Loucy (cell line): ENCODE data around the gene TMEM178A.

Experiments used
- H2AFZ ChIP-seq: fragments of 200-600 bp; sonication (generic); 2 replicates; pipeline ENCODE4 v1.6.0; 2016; ENCODE audit warnings: antibody characterized with exemption, mild to moderate bottlenecking, low read length, moderate library complexity
- H3F3A ChIP-seq: fragments of 200-600 bp; 2 replicates; pipeline ENCODE4 v1.6.0; 2016; ENCODE audit warnings: antibody characterized with exemption, low read depth, mild to moderate bottlenecking
- H3K27me3 ChIP-seq: fragments of 200-600 bp; sonication (generic); 2 replicates; pipeline ENCODE4 v1.6.1; 2014; ENCODE audit warnings: low read length, mild to moderate bottlenecking; ENCODE audit not compliant: insufficient read depth, poor library complexity, severe bottlenecking
- H3K36me3 ChIP-seq: fragments of 200-600 bp; sonication (generic); 2 replicates; pipeline ENCODE4 v1.6.1; 2016; ENCODE audit warnings: low read length; ENCODE audit not compliant: insufficient read depth
- H3K4me1 ChIP-seq: fragments of 200-600 bp; sonication (generic); 2 replicates; pipeline ENCODE4 v1.5.1; 2014; ENCODE audit warnings: low read length, mild to moderate bottlenecking; ENCODE audit not compliant: insufficient read depth, poor library complexity, severe bottlenecking
- H3K4me2 ChIP-seq: fragments of 200-600 bp; sonication (generic); 2 replicates; pipeline ENCODE4 v1.6.0; 2014; ENCODE audit warnings: antibody characterized with exemption, low read length, low read depth, mild to moderate bottlenecking; ENCODE audit not compliant: poor library complexity, severe bottlenecking
- H3K4me3 ChIP-seq: fragments of 200-600 bp; sonication (generic); 2 replicates; pipeline ENCODE4 v1.5.1; 2014; ENCODE audit warnings: low read length, mild to moderate bottlenecking, mixed read lengths; ENCODE audit not compliant: poor library complexity, severe bottlenecking
- H3K79me2 ChIP-seq: fragments of 200-600 bp; sonication (generic); 2 replicates; pipeline ENCODE4 v1.6.1; 2014; ENCODE audit warnings: low read length; ENCODE audit not compliant: insufficient read depth
- H3K9ac ChIP-seq: fragments of 200-600 bp; sonication (generic); 2 replicates; pipeline ENCODE4 v1.6.0; 2014; ENCODE audit warnings: mild to moderate bottlenecking, low read depth, low read length, moderate library complexity; ENCODE audit not compliant: poor library complexity, severe bottlenecking
- H3K9me2 ChIP-seq: fragments of 200-600 bp; sonication (generic); replicated peaks from 2 replicates; pipeline ENCODE4 v1.6.1; 2016; ENCODE audit warnings: low read depth, low read length, mixed read lengths
- H3K9me3 ChIP-seq: fragments of 200-600 bp; sonication (generic); 2 replicates; pipeline ENCODE4 v1.6.1; 2014; ENCODE audit warnings: mild to moderate bottlenecking, antibody characterized with exemption, low read length, low read depth; ENCODE audit not compliant: insufficient read depth
- H4K20me1 ChIP-seq: fragments of 200-600 bp; sonication (generic); 2 replicates; pipeline ENCODE4 v1.6.0; 2014; ENCODE audit warnings: antibody characterized with exemption, low read length, mild to moderate bottlenecking; ENCODE audit not compliant: insufficient read depth, poor library complexity, severe bottlenecking
- EZH2phosphoT487 ChIP-seq: fragments of 200-600 bp; IDR thresholded peaks from 2 replicates; pipeline ENCODE4 v1.6.1; 2018; ENCODE audit warnings: antibody characterized with exemption, mild to moderate bottlenecking, moderate library complexity, borderline replicate concordance
- TF ChIP-seq, protein P1 (sequence below): fragments of 200-600 bp; sonication (generic); conservative IDR thresholded peaks from 2 replicates; pipeline ENCODE4 v1.5.1; 2014; ENCODE audit warnings: mild to moderate bottlenecking, antibody characterized with exemption, low read length

The TMEM178A gene

DNA sequence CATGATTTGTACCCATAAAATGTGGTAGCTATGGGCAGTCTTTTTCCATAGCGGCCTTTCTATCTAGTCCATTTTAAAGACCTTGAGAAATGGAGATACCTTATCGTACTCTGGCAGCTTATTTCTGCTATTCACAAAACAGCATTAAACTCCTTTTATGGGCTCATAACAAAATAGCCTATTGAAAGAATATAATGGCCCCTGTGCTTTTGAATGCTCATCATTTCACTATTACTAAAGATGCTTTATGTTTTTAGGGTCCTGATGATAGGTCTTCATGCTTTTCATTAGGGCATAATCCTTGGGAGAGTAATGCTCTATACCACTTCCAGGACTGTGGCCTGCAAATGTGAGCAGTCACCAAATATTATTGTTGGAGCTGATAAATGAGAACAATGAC lies 7.3 kb upstream of the TMEM178A start:
- Histone ChIP-seq H3K79me2 (no peaks in the 10 kb centered on the region), H3K4me1 (no peaks in the 10 kb centered on the region), H3F3A (no peaks in the 10 kb centered on the region), H4K20me1 (no peaks in the 10 kb centered on the region), H3K9ac (no peak overlapping the region), H3K36me3 (no peaks in the 10 kb centered on the region), H3K4me3 (no peak overlapping the region), H3K9me2 (no peaks in the 10 kb centered on the region), H3K4me2 (no peak overlapping the region), H2AFZ (no peak overlapping the region), H3K9me3 (no peaks in the 10 kb centered on the region), H3K27me3 (no peaks in the 10 kb centered on the region)
- no peak for TF ChIP-seq EZH2phosphoT487
- TF ChIP-seq, protein P1, sequence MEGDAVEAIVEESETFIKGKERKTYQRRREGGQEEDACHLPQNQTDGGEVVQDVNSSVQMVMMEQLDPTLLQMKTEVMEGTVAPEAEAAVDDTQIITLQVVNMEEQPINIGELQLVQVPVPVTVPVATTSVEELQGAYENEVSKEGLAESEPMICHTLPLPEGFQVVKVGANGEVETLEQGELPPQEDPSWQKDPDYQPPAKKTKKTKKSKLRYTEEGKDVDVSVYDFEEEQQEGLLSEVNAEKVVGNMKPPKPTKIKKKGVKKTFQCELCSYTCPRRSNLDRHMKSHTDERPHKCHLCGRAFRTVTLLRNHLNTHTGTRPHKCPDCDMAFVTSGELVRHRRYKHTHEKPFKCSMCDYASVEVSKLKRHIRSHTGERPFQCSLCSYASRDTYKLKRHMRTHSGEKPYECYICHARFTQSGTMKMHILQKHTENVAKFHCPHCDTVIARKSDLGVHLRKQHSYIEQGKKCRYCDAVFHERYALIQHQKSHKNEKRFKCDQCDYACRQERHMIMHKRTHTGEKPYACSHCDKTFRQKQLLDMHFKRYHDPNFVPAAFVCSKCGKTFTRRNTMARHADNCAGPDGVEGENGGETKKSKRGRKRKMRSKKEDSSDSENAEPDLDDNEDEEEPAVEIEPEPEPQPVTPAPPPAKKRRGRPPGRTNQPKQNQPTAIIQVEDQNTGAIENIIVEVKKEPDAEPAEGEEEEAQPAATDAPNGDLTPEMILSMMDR, result no peak

GRCh38 chr2:39659765-39660611 lies 5.7 kb upstream of the TMEM178A start:
- H3K79me2 ChIP-seq, result no peaks in the 10 kb centered on the region
- no peaks in the 10 kb centered on the region for H3F3A ChIP-seq
- TF ChIP-seq, protein P1, result no peak
- TF ChIP-seq EZH2phosphoT487, result no peak
- H3K36me3 ChIP-seq, result no peaks in the 10 kb centered on the region
- no peaks in the 10 kb centered on the region for H3K9me3 ChIP-seq
- H3K4me3 ChIP-seq, result no peak overlapping the region
- H4K20me1 ChIP-seq, result no peaks in the 10 kb centered on the region
- no peaks in the 10 kb centered on the region for H3K27me3 ChIP-seq
- no peaks in the 10 kb centered on the region for H3K9me2 ChIP-seq
- no peak overlapping the region for H3K4me2 ChIP-seq
- no peaks in the 10 kb centered on the region for H3K4me1 ChIP-seq
- no peak overlapping the region for H3K9ac ChIP-seq
- H2AFZ ChIP-seq, result no peak overlapping the region

GRCh38 chr2:39660612-39661236 lies 5.0 kb upstream of the TMEM178A start:
- Histone ChIP-seq H3K9me2 (no peaks in the 10 kb centered on the region), H4K20me1 (no peaks in the 10 kb centered on the region), H3K4me1 (no peaks in the 10 kb centered on the region), H3K36me3 (no peaks in the 10 kb centered on the region), H3F3A (no peaks in the 10 kb centered on the region), H3K4me3 (no peak overlapping the region), H3K9me3 (no peaks in the 10 kb centered on the region), H3K4me2 (no peak overlapping the region), H2AFZ (no peak overlapping the region), H3K27me3 (no peaks in the 10 kb centered on the region), H3K79me2 (no peaks in the 10 kb centered on the region), H3K9ac (no peak overlapping the region)
- TF ChIP-seq, protein P1, result no peak
- TF ChIP-seq EZH2phosphoT487, result no peak
